K562 (cell line): ENCODE results near the gene POLR2L. TPM values are rescaled to one million over a fixed set of nuclear protein-coding genes. Genes with fewer than 3 reads are reported as not detected.
A peak's percentile ranks its signal among the peaks of the same experiment; 100 is the strongest.

ENCODE experiments used
- ARID2 ChIP-seq: fragments of 450-650 bp; IDR thresholded peaks from 2 replicates; pipeline ENCODE4 v1.6.1; 2017; ENCODE audit warnings: antibody characterized with exemption, mild to moderate bottlenecking
- DLX4 ChIP-seq: fragments of 250-450 bp; sonication (Bioruptor Pico); IDR thresholded peaks from 2 replicates; pipeline ENCODE4 v1.6.1; 2021; ENCODE audit warnings: mild to moderate bottlenecking
- DPF2 ChIP-seq: fragments of 450-650 bp; IDR thresholded peaks from 2 replicates; pipeline ENCODE4 v1.6.1; 2016
- FOXK2 ChIP-seq, 2 experiments: fragments of 450-650 bp; IDR thresholded peaks in 1 of 2; conservative IDR thresholded peaks in 1 of 2; 2 replicates each; pipeline ENCODE4 v1.6.1; 2016; ENCODE audit warnings: low read depth in 2 of 2, mild to moderate bottlenecking in 1 of 2
- ID3 ChIP-seq, 2 experiments: fragments of 250-450 bp in 1 of 2; fragments of 450-650 bp in 1 of 2; sonication (Bioruptor Pico) in 1 of 2; IDR thresholded peaks; 2 replicates each; pipeline versions ENCODE4 v1.6.1 to v1.8.0; 2016 to 2021; ENCODE audit warnings: mild to moderate bottlenecking in 2 of 2, moderate library complexity in 2 of 2, missing compliant biosample characterization in 1 of 2, missing genetic modification characterization in 1 of 2
- ILK ChIP-seq: fragments of 450-650 bp; IDR thresholded peaks from 2 replicates; pipeline ENCODE4 v1.6.1; 2016; ENCODE audit warnings: missing genetic modification characterization, low read depth, mild to moderate bottlenecking, missing compliant biosample characterization, moderate library complexity, borderline replicate concordance
- KAT2B ChIP-seq: IDR thresholded peaks from one replicate; pipeline ENCODE4 v1.6.1; 2012; ENCODE audit warnings: low read depth, mild to moderate bottlenecking, control low read depth, inconsistent platforms, low read length, moderate library complexity
- LEF1 ChIP-seq: fragments of 450-650 bp; IDR thresholded peaks from 2 replicates; pipeline ENCODE4 v1.6.1; 2016; ENCODE audit warnings: mild to moderate bottlenecking
- MXD1 ChIP-seq: fragments of 250-450 bp; sonication (Bioruptor Pico); IDR thresholded peaks from 2 replicates; pipeline ENCODE4 v1.8.0; 2021; ENCODE audit warnings: borderline replicate concordance, mild to moderate bottlenecking, moderate library complexity; ENCODE audit not compliant: poor library complexity, severe bottlenecking
- PHF8 ChIP-seq: fragments of 200-600 bp; sonication (generic); IDR thresholded peaks from 2 replicates; pipeline ENCODE4 v1.6.1; 2012; ENCODE audit warnings: mixed run types, mild to moderate bottlenecking, inconsistent platforms, low read length, moderate library complexity, borderline replicate concordance
- RB1 ChIP-seq: fragments of 450-650 bp; IDR thresholded peaks from 2 replicates; pipeline ENCODE4 v1.6.1; 2017; ENCODE audit warnings: low read depth, mild to moderate bottlenecking
- TFAM ChIP-seq: fragments of 250-450 bp; sonication (Bioruptor Pico); conservative IDR thresholded peaks from 2 replicates; pipeline ENCODE4 v1.5.0; 2021; ENCODE audit warnings: mild to moderate bottlenecking, moderate library complexity
- ZBTB5 ChIP-seq: fragments of 450-650 bp; IDR thresholded peaks from 2 replicates; pipeline ENCODE4 v1.6.1; 2017; ENCODE audit warnings: antibody characterized with exemption
- ZBTB7A ChIP-seq: IDR thresholded peaks from 2 replicates; pipeline ENCODE4 v1.6.1; 2011; ENCODE audit warnings: low read depth, mild to moderate bottlenecking, low read length, moderate library complexity, borderline replicate concordance; ENCODE audit not compliant: control insufficient read depth
- ZNF436 ChIP-seq: fragments of 250-450, 450-650 bp; sonication (Bioruptor Pico); formaldehyde crosslinking; IDR thresholded peaks from 2 replicates; pipeline ENCODE4 v1.7.0; 2020; ENCODE audit warnings: mild to moderate bottlenecking
- ZNF707 ChIP-seq: fragments of 250-450 bp; sonication (Bioruptor Pico); conservative IDR thresholded peaks from 2 replicates; pipeline ENCODE4 v1.8.0; 2022; ENCODE audit warnings: inconsistent platforms, mild to moderate bottlenecking, moderate library complexity
- ZNF766 ChIP-seq: fragments of 200-800 bp; sonication (Bioruptor generic); conservative IDR thresholded peaks from 2 replicates; pipeline ENCODE4 v1.6.1; 2016; ENCODE audit warnings: missing genetic modification characterization, missing compliant biosample characterization
- polyA plus RNA-seq, 8 experiments: library from polyadenylated mRNA; depleted of rRNA in 4 of 8; stranded (reverse) in 5 of 8; unstranded in 3 of 8; fragments of >200 nt; fragmentation: Nextera tagmentation in 2 of 8; fragmentation: Illumina TruSeq in 1 of 8; extraction: Ambion mirVana in 2 of 8; extraction: Trizol in 1 of 8; gene quantifications; 2 replicates each; pipeline versions ENCODE4 v1.2.1 to v1.2.3, GENCODE V29; 2011 to 2014; ENCODE audit warnings: inconsistent platforms in 1 of 8, missing spikeins in 1 of 8
- total RNA-seq, 7 experiments: library from RNA; depleted of rRNA in 6 of 7; stranded (reverse); fragments of >200 nt in 6 of 7; fragmentation: Illumina TruSeq in 2 of 7; extraction: Trizol in 2 of 7; gene quantifications; 2 replicates each; pipeline versions ENCODE4 v1.2.1 to v1.2.3, GENCODE V29; 2011 to 2021; ENCODE audit warnings: low replicate concordance in 1 of 7
- TF ChIP-seq, protein P1 (sequence below): sonication (generic); formaldehyde crosslinking; IDR thresholded peaks from 2 replicates; pipeline ENCODE4 v1.8.0; 2023; ENCODE audit warnings: mild to moderate bottlenecking, missing genetic modification reagents

The POLR2L gene
- total and polyA plus RNA-seq, 9 of the 15 experiments (the other 6 are each of a cell fraction or from before 2014, with no cell fraction given): 38.3 to 688 (median 108) TPM

GRCh38 chr11:875769-876301 is 33.5 kb upstream of the POLR2L start (continued):
- TF ChIP-seq ZNF707 (CRISPR knock-in tag) (no peak), KAT2B (no peak), DPF2 (peak; percentile 93), ARID2 (no peak), FOXK2 (conservative IDR thresholded peaks at IDR 0.05 in 1 of 2, IDR thresholded peaks at IDR 0.05 in 1 of 2; ENCODE audit: low read depth in 2 of 2) (0 out of 4 replicates have a peak, but pooled peaks of 1 of the 2 experiments have one; percentile 42), DLX4 (CRISPR knock-in tag) (no peak), ZNF766 (peak; percentile 73; the same call in 1 of the 2 replicates), MXD1 (CRISPR knock-in tag) (no peak), ILK (tag) (no peak), PHF8 (no peak), ZBTB7A (no peak; the same call in 1 of the 2 replicates), RB1 (peak; percentile 27; the same call in 1 of the 2 replicates), ZNF436 (CRISPR knock-in tag) (no peak), LEF1 (0 out of 2 replicates have a peak, but pooled peaks have one; percentile 30), ZBTB5 (no peak), ID3 (CRISPR knock-in tag; IDR thresholded peaks at IDR 0.05) (no peak), ID3 (tag; IDR thresholded peaks at IDR 0.05) (no peak), TFAM (CRISPR knock-in tag) (no peak)
- TF ChIP-seq, protein P1, sequence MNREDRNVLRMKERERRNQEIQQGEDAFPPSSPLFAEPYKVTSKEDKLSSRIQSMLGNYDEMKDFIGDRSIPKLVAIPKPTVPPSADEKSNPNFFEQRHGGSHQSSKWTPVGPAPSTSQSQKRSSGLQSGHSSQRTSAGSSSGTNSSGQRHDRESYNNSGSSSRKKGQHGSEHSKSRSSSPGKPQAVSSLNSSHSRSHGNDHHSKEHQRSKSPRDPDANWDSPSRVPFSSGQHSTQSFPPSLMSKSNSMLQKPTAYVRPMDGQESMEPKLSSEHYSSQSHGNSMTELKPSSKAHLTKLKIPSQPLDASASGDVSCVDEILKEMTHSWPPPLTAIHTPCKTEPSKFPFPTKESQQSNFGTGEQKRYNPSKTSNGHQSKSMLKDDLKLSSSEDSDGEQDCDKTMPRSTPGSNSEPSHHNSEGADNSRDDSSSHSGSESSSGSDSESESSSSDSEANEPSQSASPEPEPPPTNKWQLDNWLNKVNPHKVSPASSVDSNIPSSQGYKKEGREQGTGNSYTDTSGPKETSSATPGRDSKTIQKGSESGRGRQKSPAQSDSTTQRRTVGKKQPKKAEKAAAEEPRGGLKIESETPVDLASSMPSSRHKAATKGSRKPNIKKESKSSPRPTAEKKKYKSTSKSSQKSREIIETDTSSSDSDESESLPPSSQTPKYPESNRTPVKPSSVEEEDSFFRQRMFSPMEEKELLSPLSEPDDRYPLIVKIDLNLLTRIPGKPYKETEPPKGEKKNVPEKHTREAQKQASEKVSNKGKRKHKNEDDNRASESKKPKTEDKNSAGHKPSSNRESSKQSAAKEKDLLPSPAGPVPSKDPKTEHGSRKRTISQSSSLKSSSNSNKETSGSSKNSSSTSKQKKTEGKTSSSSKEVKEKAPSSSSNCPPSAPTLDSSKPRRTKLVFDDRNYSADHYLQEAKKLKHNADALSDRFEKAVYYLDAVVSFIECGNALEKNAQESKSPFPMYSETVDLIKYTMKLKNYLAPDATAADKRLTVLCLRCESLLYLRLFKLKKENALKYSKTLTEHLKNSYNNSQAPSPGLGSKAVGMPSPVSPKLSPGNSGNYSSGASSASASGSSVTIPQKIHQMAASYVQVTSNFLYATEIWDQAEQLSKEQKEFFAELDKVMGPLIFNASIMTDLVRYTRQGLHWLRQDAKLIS: no peak
